ENCODE results near the gene BBS7. TPM values are rescaled to one million over a fixed set of nuclear protein-coding genes. Genes with fewer than 3 reads are reported as not detected.

Gene BBS7
- polyA plus RNA-seq, 1 donor from 2014 or later: 60.9 TPM

- Histone ChIP-seq H2AFZ (ENCODE audit: low read depth, low read length) (no peak overlapping the region), H3K79me2 (replicated peaks; ENCODE audit: insufficient read depth, low read length) (no peaks in the 10 kb centered on the region), H3K9ac (ENCODE audit: low read length) (no peak overlapping the region), H3K36me3 (ENCODE audit: insufficient read depth, low read length) (no peaks in the 10 kb centered on the region), H3K9me3 (ENCODE audit: low read length) (no peaks in the 10 kb centered on the region), H3K27ac (ENCODE audit: low read length) (no peak overlapping the region), H3K4me3 (ENCODE audit: low read length) (no peak overlapping the region), H3K9me2 (ENCODE audit: insufficient read depth, low read length) (no peaks in the 10 kb centered on the region), H4K20me1 (ENCODE audit: insufficient read depth) (no peaks in the 10 kb centered on the region), H3K27me3 (ENCODE audit: insufficient read depth, low read depth, low read length) (no peaks in the 10 kb centered on the region), H3F3A (ENCODE audit: insufficient read depth, low read length, poor library complexity, severe bottlenecking) (no peaks in the 10 kb centered on the region), H3K4me2 (ENCODE audit: low read length) (no peak overlapping the region)
- TF ChIP-seq RAD21 (conservative IDR thresholded peaks at IDR 0.05) (no peak), EZH2 (IDR thresholded peaks at IDR 0.05; ENCODE audit: borderline replicate concordance, insufficient read depth, low read length, poor library complexity, severe bottlenecking) (no peak), POLR2AphosphoS5 (IDR thresholded peaks at IDR 0.05) (no peak)
- TF ChIP-seq, protein P1, sequence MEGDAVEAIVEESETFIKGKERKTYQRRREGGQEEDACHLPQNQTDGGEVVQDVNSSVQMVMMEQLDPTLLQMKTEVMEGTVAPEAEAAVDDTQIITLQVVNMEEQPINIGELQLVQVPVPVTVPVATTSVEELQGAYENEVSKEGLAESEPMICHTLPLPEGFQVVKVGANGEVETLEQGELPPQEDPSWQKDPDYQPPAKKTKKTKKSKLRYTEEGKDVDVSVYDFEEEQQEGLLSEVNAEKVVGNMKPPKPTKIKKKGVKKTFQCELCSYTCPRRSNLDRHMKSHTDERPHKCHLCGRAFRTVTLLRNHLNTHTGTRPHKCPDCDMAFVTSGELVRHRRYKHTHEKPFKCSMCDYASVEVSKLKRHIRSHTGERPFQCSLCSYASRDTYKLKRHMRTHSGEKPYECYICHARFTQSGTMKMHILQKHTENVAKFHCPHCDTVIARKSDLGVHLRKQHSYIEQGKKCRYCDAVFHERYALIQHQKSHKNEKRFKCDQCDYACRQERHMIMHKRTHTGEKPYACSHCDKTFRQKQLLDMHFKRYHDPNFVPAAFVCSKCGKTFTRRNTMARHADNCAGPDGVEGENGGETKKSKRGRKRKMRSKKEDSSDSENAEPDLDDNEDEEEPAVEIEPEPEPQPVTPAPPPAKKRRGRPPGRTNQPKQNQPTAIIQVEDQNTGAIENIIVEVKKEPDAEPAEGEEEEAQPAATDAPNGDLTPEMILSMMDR (IDR thresholded peaks at IDR 0.05; ENCODE audit: poor library complexity, severe bottlenecking): no peak
Observed at GRCh38 chr4:121785479-121785878, 84.8 kb downstream of the BBS7 start.

DNA sequence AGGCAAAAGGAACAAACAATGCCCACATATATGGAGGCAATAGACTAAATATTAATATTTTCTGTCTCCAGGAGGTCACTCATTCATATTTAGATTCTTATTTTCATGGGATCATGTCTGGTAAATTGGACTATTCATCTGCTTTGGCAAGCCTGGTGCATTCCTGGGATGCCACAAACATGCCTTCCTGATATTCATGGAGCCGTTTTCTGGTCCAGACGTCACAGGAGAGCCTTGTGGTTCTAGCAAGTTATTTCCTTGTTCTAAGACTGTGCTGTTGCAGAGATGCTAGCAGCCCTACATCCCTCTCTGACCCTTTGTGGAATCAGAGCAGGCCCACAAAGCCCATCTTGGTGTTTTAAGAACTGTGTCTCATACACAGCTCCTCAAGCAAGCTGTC is 85.3 kb downstream of the BBS7 start:
- no peaks in the 10 kb centered on the region for H3F3A ChIP-seq (ENCODE audit: insufficient read depth, low read length, poor library complexity, severe bottlenecking)

More for the DNA sequence above, 85.3 kb downstream of the BBS7 start:
- H3K4me2 ChIP-seq (ENCODE audit: low read length): no peak overlapping the region
- no peaks in the 10 kb centered on the region for H3K79me2 ChIP-seq (replicated peaks; ENCODE audit: insufficient read depth, low read length)
- H2AFZ ChIP-seq (ENCODE audit: low read depth, low read length): no peak overlapping the region
- no peaks in the 10 kb centered on the region for H3K9me2 ChIP-seq (ENCODE audit: insufficient read depth, low read length)
- no peaks in the 10 kb centered on the region for H3K9me3 ChIP-seq (ENCODE audit: low read length)
- no peaks in the 10 kb centered on the region for H3K27me3 ChIP-seq (ENCODE audit: insufficient read depth, low read depth, low read length)
- no peak overlapping the region for H3K9ac ChIP-seq (ENCODE audit: low read length)
- no peak overlapping the region for H3K27ac ChIP-seq (ENCODE audit: low read length)
- TF ChIP-seq POLR2AphosphoS5 (IDR thresholded peaks at IDR 0.05): no peak
- no peak for TF ChIP-seq TAF1 (IDR thresholded peaks at IDR 0.05; ENCODE audit: low read depth)
- no peak for TF ChIP-seq EP300 (conservative IDR thresholded peaks at IDR 0.05; ENCODE audit: poor library complexity, severe bottlenecking)
- no peak for TF ChIP-seq EZH2 (IDR thresholded peaks at IDR 0.05; ENCODE audit: borderline replicate concordance, insufficient read depth, low read length, poor library complexity, severe bottlenecking)
- TF ChIP-seq SMC3 (conservative IDR thresholded peaks at IDR 0.05; ENCODE audit: poor library complexity): no peak
- TF ChIP-seq, protein P1 (IDR thresholded peaks at IDR 0.05; ENCODE audit: poor library complexity, severe bottlenecking): no peak
- no peak for TF ChIP-seq RAD21 (conservative IDR thresholded peaks at IDR 0.05)
- TF ChIP-seq MXI1 (conservative IDR thresholded peaks at IDR 0.05; ENCODE audit: poor library complexity, severe bottlenecking): no peak
- TF ChIP-seq, protein P2, sequence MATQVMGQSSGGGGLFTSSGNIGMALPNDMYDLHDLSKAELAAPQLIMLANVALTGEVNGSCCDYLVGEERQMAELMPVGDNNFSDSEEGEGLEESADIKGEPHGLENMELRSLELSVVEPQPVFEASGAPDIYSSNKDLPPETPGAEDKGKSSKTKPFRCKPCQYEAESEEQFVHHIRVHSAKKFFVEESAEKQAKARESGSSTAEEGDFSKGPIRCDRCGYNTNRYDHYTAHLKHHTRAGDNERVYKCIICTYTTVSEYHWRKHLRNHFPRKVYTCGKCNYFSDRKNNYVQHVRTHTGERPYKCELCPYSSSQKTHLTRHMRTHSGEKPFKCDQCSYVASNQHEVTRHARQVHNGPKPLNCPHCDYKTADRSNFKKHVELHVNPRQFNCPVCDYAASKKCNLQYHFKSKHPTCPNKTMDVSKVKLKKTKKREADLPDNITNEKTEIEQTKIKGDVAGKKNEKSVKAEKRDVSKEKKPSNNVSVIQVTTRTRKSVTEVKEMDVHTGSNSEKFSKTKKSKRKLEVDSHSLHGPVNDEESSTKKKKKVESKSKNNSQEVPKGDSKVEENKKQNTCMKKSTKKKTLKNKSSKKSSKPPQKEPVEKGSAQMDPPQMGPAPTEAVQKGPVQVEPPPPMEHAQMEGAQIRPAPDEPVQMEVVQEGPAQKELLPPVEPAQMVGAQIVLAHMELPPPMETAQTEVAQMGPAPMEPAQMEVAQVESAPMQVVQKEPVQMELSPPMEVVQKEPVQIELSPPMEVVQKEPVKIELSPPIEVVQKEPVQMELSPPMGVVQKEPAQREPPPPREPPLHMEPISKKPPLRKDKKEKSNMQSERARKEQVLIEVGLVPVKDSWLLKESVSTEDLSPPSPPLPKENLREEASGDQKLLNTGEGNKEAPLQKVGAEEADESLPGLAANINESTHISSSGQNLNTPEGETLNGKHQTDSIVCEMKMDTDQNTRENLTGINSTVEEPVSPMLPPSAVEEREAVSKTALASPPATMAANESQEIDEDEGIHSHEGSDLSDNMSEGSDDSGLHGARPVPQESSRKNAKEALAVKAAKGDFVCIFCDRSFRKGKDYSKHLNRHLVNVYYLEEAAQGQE (IDR thresholded peaks at IDR 0.05; ENCODE audit: borderline replicate concordance): no peak
- no peaks in the 10 kb centered on the region for H4K20me1 ChIP-seq (ENCODE audit: insufficient read depth)
- H3K36me3 ChIP-seq (ENCODE audit: insufficient read depth, low read length): no peaks in the 10 kb centered on the region
- no peak overlapping the region for H3K4me3 ChIP-seq (ENCODE audit: low read length)

All from neural cell (in vitro differentiated cells).